ENCODE results near the gene MTARC1. TPM values are rescaled to one million over a fixed set of nuclear protein-coding genes. Genes with fewer than 3 reads are reported as not detected.

Gene MTARC1
- total RNA-seq, 3 donors from 2014 or later = 22.7 to 47.2 (median 34.7) TPM

DNA sequence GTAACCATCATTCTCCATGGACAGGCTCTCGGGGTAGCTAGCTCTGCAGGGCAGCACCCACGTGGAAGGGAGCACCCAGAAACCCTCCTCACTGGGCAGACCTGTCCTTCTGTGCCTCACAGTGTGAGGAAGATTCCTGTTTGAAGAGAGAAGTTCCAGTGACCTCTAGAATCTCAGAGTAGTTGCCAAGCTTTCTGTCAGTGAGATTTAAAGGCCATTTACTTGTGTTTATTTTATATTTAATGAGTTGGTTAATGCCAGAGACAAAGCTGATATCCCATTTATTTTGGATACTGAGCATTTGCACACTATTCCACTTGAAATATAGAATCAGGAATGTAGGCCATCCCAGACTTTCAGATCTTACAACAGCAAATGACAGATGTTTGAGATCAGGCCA, 28.7 kb downstream of the MTARC1 start:
- H3K9me3 ChIP-seq = no peaks in the 10 kb centered on the region
- no peaks in the 10 kb centered on the region for H3K4me1 ChIP-seq (ENCODE audit: low read depth)
- ATAC-seq = no peak
- H3K4me3 ChIP-seq = no peak overlapping the region
- TF ChIP-seq CTCF (IDR thresholded peaks at IDR 0.05) = no peak
- intact Hi-C loops (cut with DNase I, micrococcal nuclease) = loop anchor here in 1 of 2 donors (10.0 kb wide), 1 partner anchor 59 kb away; the partner anchor contains the start of gene HLX
- no peak for DNase-seq
- no peaks in the 10 kb centered on the region for H3K36me3 ChIP-seq (ENCODE audit: low read depth)

- no peak for DNase-seq
These were observed 31.2 kb downstream of the MTARC1 start for GRCh38 chr1:220817907-220818306.

GRCh38 chr1:220818421-220819173, 31.9 kb downstream of the MTARC1 start:
- peak in 1 of 3 donors; percentile 35 for DNase-seq
- H3K36me3 ChIP-seq (ENCODE audit: low read depth) = no peaks in the 10 kb centered on the region
- no peaks in the 10 kb centered on the region for H3K4me1 ChIP-seq (ENCODE audit: low read depth)
- no peak for TF ChIP-seq CTCF (IDR thresholded peaks at IDR 0.05)
- intact Hi-C loops (cut with DNase I, micrococcal nuclease) = loop anchor here in 1 of 2 donors (10.0 kb wide), 1 partner anchor 56 kb away; the partner anchor contains the start of gene HLX
- no peaks in the 10 kb centered on the region for H3K9me3 ChIP-seq
- H3K4me3 ChIP-seq = no peak overlapping the region
- peak; percentile 64 for ATAC-seq

More at GRCh38 chr1:220817907-220818306, 31.2 kb downstream of the MTARC1 start:
- H3K36me3 ChIP-seq (ENCODE audit: low read depth) = no peaks in the 10 kb centered on the region
- no peaks in the 10 kb centered on the region for H3K4me1 ChIP-seq (ENCODE audit: low read depth)
- no peak overlapping the region for H3K4me3 ChIP-seq
- peak; percentile 42 for ATAC-seq
- intact Hi-C loops (cut with DNase I, micrococcal nuclease) = loop anchor here in 1 of 2 donors (10.0 kb wide), 1 partner anchor 57 kb away; the partner anchor contains the start of gene HLX
- TF ChIP-seq CTCF (IDR thresholded peaks at IDR 0.05) = no peak
- H3K9me3 ChIP-seq = no peaks in the 10 kb centered on the region

GRCh38 chr1:220819467-220820026, 32.8 kb downstream of the MTARC1 start:
- DNase-seq (no peak), ATAC-seq (peak; percentile 31)
- intact Hi-C loops (cut with DNase I, micrococcal nuclease) = loop anchor here in 1 of 2 donors (10.0 kb wide), 1 partner anchor 55 kb away; the partner anchor contains the start of gene HLX
- Histone ChIP-seq H3K4me3 (no peak overlapping the region), H3K4me1 (ENCODE audit: low read depth) (no peaks in the 10 kb centered on the region), H3K36me3 (ENCODE audit: low read depth) (no peaks in the 10 kb centered on the region), H3K9me3 (no peaks in the 10 kb centered on the region)
- no peak for TF ChIP-seq CTCF (IDR thresholded peaks at IDR 0.05)

- ATAC-seq (no peak), DNase-seq (no peak)
- Histone ChIP-seq H3K9me3 (no peaks in the 10 kb centered on the region), H3K4me3 (no peak overlapping the region), H3K4me1 (ENCODE audit: low read depth) (peaks cover 4% of the 10 kb centered on the region), H3K36me3 (ENCODE audit: low read depth) (no peaks in the 10 kb centered on the region)
- no peak for TF ChIP-seq CTCF (IDR thresholded peaks at IDR 0.05)
- intact Hi-C loops (cut with DNase I, micrococcal nuclease) = no loop called here
These were observed 37.6 kb downstream of the MTARC1 start for GRCh38 chr1:220824031-220824989.

Measured in mucosa of descending colon (tissue), 3 donors.